Measurements from ENCODE around the gene SLC44A5. TPM values are rescaled to one million over a fixed set of nuclear protein-coding genes. Genes with fewer than 3 reads are reported as not detected.

Gene SLC44A5
- total RNA-seq, 4 donors from 2014 or later: 0.25 to 0.37 (median 0.34) TPM

DNA sequence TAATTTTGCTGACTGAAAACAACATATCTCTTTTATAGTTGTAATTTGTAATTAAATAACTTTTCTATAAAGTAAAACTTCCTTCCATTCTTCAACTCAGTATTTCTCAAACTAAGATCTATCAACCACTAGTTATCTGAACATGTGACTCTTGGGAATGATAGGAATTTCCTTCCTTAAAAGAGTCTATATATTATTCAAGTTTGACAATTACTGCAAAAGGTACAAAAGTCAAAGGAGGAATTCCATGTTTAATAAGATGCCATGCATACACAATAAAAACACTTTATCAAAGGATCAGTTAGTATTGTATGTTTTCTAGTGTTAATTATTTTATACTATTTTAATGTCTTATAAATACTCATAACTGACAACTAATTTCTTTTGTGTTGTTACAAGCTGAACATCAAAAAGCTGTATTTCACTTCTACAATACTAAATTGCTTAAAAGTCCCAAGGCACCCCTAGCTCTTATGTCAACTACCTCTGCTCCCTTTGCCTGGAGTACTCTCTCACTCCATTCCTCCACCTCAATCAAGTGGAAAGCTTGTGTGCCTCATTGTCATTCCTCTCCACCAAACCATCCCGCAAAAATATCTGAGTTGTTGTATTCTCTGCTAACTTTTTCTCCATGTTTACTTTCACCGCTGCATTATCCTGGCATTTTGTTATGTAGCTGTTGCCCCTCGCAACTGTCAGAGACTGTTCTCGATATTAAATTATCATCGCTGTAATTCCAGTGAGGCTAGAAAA lies 67.9 kb downstream of the SLC44A5 start:
- no peak for DNase-seq (ENCODE audit: low spot score)
- TF ChIP-seq, protein P1, sequence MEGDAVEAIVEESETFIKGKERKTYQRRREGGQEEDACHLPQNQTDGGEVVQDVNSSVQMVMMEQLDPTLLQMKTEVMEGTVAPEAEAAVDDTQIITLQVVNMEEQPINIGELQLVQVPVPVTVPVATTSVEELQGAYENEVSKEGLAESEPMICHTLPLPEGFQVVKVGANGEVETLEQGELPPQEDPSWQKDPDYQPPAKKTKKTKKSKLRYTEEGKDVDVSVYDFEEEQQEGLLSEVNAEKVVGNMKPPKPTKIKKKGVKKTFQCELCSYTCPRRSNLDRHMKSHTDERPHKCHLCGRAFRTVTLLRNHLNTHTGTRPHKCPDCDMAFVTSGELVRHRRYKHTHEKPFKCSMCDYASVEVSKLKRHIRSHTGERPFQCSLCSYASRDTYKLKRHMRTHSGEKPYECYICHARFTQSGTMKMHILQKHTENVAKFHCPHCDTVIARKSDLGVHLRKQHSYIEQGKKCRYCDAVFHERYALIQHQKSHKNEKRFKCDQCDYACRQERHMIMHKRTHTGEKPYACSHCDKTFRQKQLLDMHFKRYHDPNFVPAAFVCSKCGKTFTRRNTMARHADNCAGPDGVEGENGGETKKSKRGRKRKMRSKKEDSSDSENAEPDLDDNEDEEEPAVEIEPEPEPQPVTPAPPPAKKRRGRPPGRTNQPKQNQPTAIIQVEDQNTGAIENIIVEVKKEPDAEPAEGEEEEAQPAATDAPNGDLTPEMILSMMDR (IDR thresholded peaks at IDR 0.05): no peak
- ATAC-seq (ENCODE audit: low FRiP score): no peak

GRCh38 chr1:75539230-75540116 lies 71.4 kb downstream of the SLC44A5 start:
- ATAC-seq (ENCODE audit: low FRiP score) (peak; percentile 73), DNase-seq (ENCODE audit: low spot score) (no peak)
- TF ChIP-seq, protein P1 (IDR thresholded peaks at IDR 0.05): no peak

GRCh38 chr1:75533085-75533484 lies 77.8 kb downstream of the SLC44A5 start:
- ATAC-seq (ENCODE audit: low FRiP score) (no peak), DNase-seq (ENCODE audit: low spot score) (no peak)
- TF ChIP-seq, protein P1 (IDR thresholded peaks at IDR 0.05): no peak

- ATAC-seq (ENCODE audit: low FRiP score): no peak
- TF ChIP-seq, protein P1 (IDR thresholded peaks at IDR 0.05): no peak
- DNase-seq (ENCODE audit: low spot score): no peak
Measured at GRCh38 chr1:75531570-75531969, 79.3 kb downstream of the SLC44A5 start.

DNA sequence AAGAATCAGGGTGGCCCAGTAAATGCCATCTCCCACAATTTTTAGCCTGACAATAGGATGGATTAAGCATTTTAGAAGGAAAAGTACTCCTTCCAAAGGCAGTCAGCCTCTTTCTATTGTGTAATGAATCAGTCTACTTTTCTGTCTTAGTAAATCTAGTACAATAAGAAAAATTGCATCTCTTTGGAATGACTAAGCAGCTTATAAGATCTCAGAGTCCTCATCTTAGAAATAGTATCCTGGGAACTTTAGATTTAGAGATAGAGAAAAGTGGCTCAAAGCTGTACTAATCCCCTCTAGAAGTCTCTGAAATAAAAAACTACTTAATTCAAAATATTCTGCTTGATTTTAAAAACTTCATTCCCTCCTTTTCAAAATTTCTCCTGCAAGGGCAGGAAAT lies 81.4 kb downstream of the SLC44A5 start:
- TF ChIP-seq, protein P1 (IDR thresholded peaks at IDR 0.05): no peak
- DNase-seq (ENCODE audit: low spot score): no peak
- ATAC-seq (ENCODE audit: low FRiP score): peak; percentile 59

DNA sequence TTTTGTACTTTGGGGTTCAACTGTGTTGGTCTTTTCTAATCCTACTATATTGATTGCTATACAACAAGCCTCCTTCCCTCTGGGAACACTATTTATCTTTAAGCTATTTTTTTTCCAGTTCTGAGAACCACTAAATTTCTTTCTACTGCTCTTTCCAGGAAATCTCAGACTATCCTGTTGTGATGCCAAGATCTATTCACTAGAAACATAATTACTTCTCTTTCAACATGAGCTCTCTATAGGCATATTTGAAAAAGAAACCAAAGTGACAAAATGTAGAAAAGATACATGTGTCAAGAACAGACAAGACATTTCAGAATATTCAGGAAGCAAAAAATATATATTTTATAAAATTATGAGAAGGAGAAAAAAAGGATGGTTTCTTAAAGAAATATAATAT lies 82.9 kb downstream of the SLC44A5 start:
- ATAC-seq (ENCODE audit: low FRiP score): no peak
- no peak for DNase-seq (ENCODE audit: low spot score)
- TF ChIP-seq, protein P1 (IDR thresholded peaks at IDR 0.05): no peak

Data from omental fat pad (tissue), 4 donors.